GM10266 (cell line): Measurements from ENCODE around the gene PSMD13.
"Not testable (repeated sequence)": the region's sequence is repeated elsewhere in the genome, so short reads cannot be mapped to it uniquely, and the experiment has no call there.

Source experiments
- DNase-seq: peaks from one replicate; pipeline ENCODE4 v3.0.0; 2012; ENCODE audit errors: extremely low spot score
- CTCF ChIP-seq: IDR thresholded peaks from 2 replicates; pipeline ENCODE4 v1.5.1; 2012; ENCODE audit warnings: mild to moderate bottlenecking, low read depth; ENCODE audit not compliant: control insufficient read depth, insufficient read depth; ENCODE audit errors: missing control alignments

The PSMD13 gene

GRCh38 chr11:216081-216974, 20.4 kb upstream of the PSMD13 start:
- DNase-seq, result no peak
- TF ChIP-seq CTCF, result no peak

GRCh38 chr11:217704-218103, 19.1 kb upstream of the PSMD13 start:
- DNase-seq, result no peak
- no peak for TF ChIP-seq CTCF

GRCh38 chr11:218815-219593, 17.8 kb upstream of the PSMD13 start:
- TF ChIP-seq CTCF, result no peak

GRCh38 chr11:220641-221215, 16.0 kb upstream of the PSMD13 start:
- DNase-seq, result not testable (repeated sequence)

More at GRCh38 chr11:218815-219593, 17.8 kb upstream of the PSMD13 start:
- no peak for DNase-seq

- TF ChIP-seq CTCF, result no peak
- DNase-seq, result no peak
Observed at GRCh38 chr11:221539-221938, 15.2 kb upstream of the PSMD13 start.

GRCh38 chr11:221998-222789, 14.6 kb upstream of the PSMD13 start:
- TF ChIP-seq CTCF, result no peak
- no peak for DNase-seq

- DNase-seq, result no peak
- TF ChIP-seq CTCF, result no peak
Observed at GRCh38 chr11:223026-223789, 13.6 kb upstream of the PSMD13 start.
